Measurements from ENCODE around the gene ZNF385A.

- TF ChIP-seq EZH2phosphoT487 (IDR thresholded peaks at IDR 0.05; ENCODE audit: borderline replicate concordance, low read length) (no peak), CTCF (IDR thresholded peaks at IDR 0.05; ENCODE audit: low read depth, low read length, poor library complexity, severe bottlenecking) (no peak)
These were observed 36.8 kb upstream of the ZNF385A start for GRCh38 chr12:54421175-54421878.

Measured in DOHH2 (cell line).